DND-41 (cell line): Measurements from ENCODE around the gene L3MBTL4.

Source experiments
- ATAC-seq: fragments of 200-7000 bp; cut with Tn5 transposase; 3 replicates; pipeline ENCODE4 v1.9.1; 2021; ENCODE audit warnings: low read depth; ENCODE audit not compliant: insufficient read depth
- DNase-seq: peaks from one replicate; pipeline ENCODE4 v3.0.0-alpha.2; 2020
- H2AFZ ChIP-seq: 2 replicates; pipeline ENCODE4 v1.6.0; 2012; ENCODE audit warnings: low read depth, low read length
- H3K27ac ChIP-seq: 2 replicates; pipeline ENCODE4 v1.5.1; 2012; ENCODE audit warnings: low read length, inconsistent platforms
- H3K27me3 ChIP-seq: fragments of 200-600 bp; sonication (generic); 2 replicates; pipeline ENCODE4 v1.6.0; 2012; ENCODE audit warnings: low read length, mild to moderate bottlenecking, inconsistent platforms; ENCODE audit not compliant: insufficient read depth, poor library complexity
- H3K36me3 ChIP-seq: 2 replicates; pipeline ENCODE4 v1.5.1; 2012; ENCODE audit warnings: low read length, inconsistent platforms; ENCODE audit not compliant: insufficient read depth
- H3K4me1 ChIP-seq: 2 replicates; pipeline ENCODE4 v1.5.1; 2012; ENCODE audit warnings: mild to moderate bottlenecking, low read length; ENCODE audit not compliant: insufficient read depth
- H3K4me2 ChIP-seq: 2 replicates; pipeline ENCODE4 v1.6.0; 2012; ENCODE audit warnings: mild to moderate bottlenecking, moderate library complexity, low read length, inconsistent platforms; ENCODE audit not compliant: insufficient read depth
- H3K4me3 ChIP-seq, 2 experiments: fragments of 200-600 bp in 1 of 2; shearing (Covaris generic) in 1 of 2; 2 replicates each; pipeline ENCODE4 v1.5.1; 2012 to 2016; ENCODE audit warnings: inconsistent platforms in 2 of 2, low read length in 2 of 2, mild to moderate bottlenecking in 2 of 2, low read depth in 1 of 2, moderate library complexity in 1 of 2
- H3K79me2 ChIP-seq: 2 replicates; pipeline ENCODE4 v1.6.0; 2012; ENCODE audit warnings: low read length, inconsistent platforms; ENCODE audit not compliant: insufficient read depth
- H3K9ac ChIP-seq: 2 replicates; pipeline ENCODE4 v1.6.0; 2012; ENCODE audit warnings: low read depth, mild to moderate bottlenecking, inconsistent platforms, low read length, moderate library complexity
- H3K9me3 ChIP-seq: 2 replicates; pipeline ENCODE4 v1.5.1; 2012; ENCODE audit warnings: low read length, moderate library complexity, mild to moderate bottlenecking, inconsistent platforms; ENCODE audit not compliant: insufficient read depth, severe bottlenecking
- H4K20me1 ChIP-seq: 2 replicates; pipeline ENCODE4 v1.6.0; 2012; ENCODE audit warnings: low read length; ENCODE audit not compliant: insufficient read depth
- CTCF ChIP-seq: IDR thresholded peaks from 2 replicates; pipeline ENCODE4 v1.5.1; 2012; ENCODE audit warnings: borderline replicate concordance, low read length, moderate library complexity, mild to moderate bottlenecking; ENCODE audit not compliant: poor library complexity, severe bottlenecking; ENCODE audit errors: extremely low read depth
- EZH2 ChIP-seq: IDR thresholded peaks from 3 replicates; pipeline ENCODE4 v1.6.1; 2012; ENCODE audit warnings: borderline replicate concordance, low read depth, mild to moderate bottlenecking, moderate library complexity, low read length, inconsistent platforms; ENCODE audit not compliant: severe bottlenecking

L3MBTL4 gene

GRCh38 chr18:6004683-6005082 lies 410.0 kb downstream of the L3MBTL4 start:
- no peak overlapping the region for H3K4me2 ChIP-seq
- H3K79me2 ChIP-seq = no peaks in the 10 kb centered on the region
- DNase-seq = no peak
- no peaks in the 10 kb centered on the region for H3K9me3 ChIP-seq
- no peak for TF ChIP-seq CTCF
- no peak for TF ChIP-seq EZH2
- H3K27me3 ChIP-seq = no peaks in the 10 kb centered on the region
- H3K4me3 ChIP-seq = no peak overlapping the region
- no peak overlapping the region for H3K27ac ChIP-seq
- no peaks in the 10 kb centered on the region for H3K36me3 ChIP-seq
- no peak overlapping the region for H2AFZ ChIP-seq
- H4K20me1 ChIP-seq = no peaks in the 10 kb centered on the region
- H3K4me1 ChIP-seq = no peaks in the 10 kb centered on the region
- H3K9ac ChIP-seq = no peak overlapping the region
- no peak for ATAC-seq

DNA sequence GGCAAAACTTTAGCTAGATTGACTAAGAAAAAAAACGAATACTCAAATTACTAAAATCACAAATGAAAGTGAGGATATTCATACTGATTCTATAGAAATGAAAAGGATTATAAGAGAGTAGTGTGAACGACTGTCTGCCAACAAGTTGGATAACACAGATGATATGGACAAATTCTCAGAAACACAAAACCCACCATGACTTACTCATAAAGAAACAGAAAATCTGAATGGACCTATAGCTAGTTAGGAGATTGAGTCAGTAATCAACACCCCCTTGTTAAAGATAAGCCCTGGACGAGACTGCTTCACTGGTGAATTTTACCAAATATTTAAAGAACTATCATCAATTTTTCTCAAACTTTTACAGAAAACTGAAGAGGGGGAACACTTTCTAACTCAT lies 410.6 kb downstream of the L3MBTL4 start:
- H4K20me1 ChIP-seq = no peaks in the 10 kb centered on the region
- H3K9me3 ChIP-seq = no peaks in the 10 kb centered on the region
- H2AFZ ChIP-seq = no peak overlapping the region
- H3K9ac ChIP-seq = no peak overlapping the region
- TF ChIP-seq EZH2 (no peak), CTCF (no peak)
- no peak for ATAC-seq
- no peak overlapping the region for H3K4me2 ChIP-seq
- no peaks in the 10 kb centered on the region for H3K4me1 ChIP-seq
- no peaks in the 10 kb centered on the region for H3K36me3 ChIP-seq
- H3K4me3 ChIP-seq = no peak overlapping the region
- DNase-seq = no peak
- no peaks in the 10 kb centered on the region for H3K79me2 ChIP-seq
- H3K27ac ChIP-seq = no peak overlapping the region
- no peaks in the 10 kb centered on the region for H3K27me3 ChIP-seq

- H3K27me3 ChIP-seq = no peaks in the 10 kb centered on the region
- no peak overlapping the region for H3K4me3 ChIP-seq
- no peaks in the 10 kb centered on the region for H3K9me3 ChIP-seq
- no peaks in the 10 kb centered on the region for H3K4me1 ChIP-seq
- H4K20me1 ChIP-seq = no peaks in the 10 kb centered on the region
- ATAC-seq = no peak
- H3K36me3 ChIP-seq = no peaks in the 10 kb centered on the region
- H3K27ac ChIP-seq = no peak overlapping the region
- no peak overlapping the region for H3K9ac ChIP-seq
- no peak overlapping the region for H3K4me2 ChIP-seq
- no peak for TF ChIP-seq CTCF
- TF ChIP-seq EZH2 = no peak
- H3K79me2 ChIP-seq = no peaks in the 10 kb centered on the region
- no peak for DNase-seq
- no peak overlapping the region for H2AFZ ChIP-seq
These were observed 412.8 kb downstream of the L3MBTL4 start for GRCh38 chr18:6001867-6002266.

DNA sequence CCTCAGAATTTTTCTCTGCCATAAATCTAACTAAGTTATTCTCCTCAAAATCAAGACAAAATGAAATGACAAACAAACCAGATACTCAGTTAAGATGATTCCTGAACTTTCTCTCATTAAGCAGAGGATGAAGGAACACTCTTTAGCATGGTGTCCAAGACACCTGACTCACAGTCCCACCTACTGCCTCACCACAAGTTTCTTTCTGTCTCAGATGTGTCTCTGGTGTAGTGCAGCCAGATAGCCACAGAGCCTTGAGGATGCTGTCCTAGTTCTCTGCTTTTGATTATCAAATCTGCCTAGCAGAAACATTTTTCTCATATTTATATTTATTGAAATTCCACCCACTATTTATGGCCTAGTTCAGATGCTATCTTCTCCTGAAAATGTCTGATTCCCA lies 415.8 kb downstream of the L3MBTL4 start:
- ATAC-seq = no peak
- TF ChIP-seq EZH2 (no peak), CTCF (no peak)
- no peak overlapping the region for H3K4me3 ChIP-seq

More for the DNA sequence above, 415.8 kb downstream of the L3MBTL4 start:
- Histone ChIP-seq H4K20me1 (no peaks in the 10 kb centered on the region), H3K4me1 (no peaks in the 10 kb centered on the region), H3K9me3 (no peaks in the 10 kb centered on the region), H3K36me3 (no peaks in the 10 kb centered on the region), H3K4me2 (no peak overlapping the region), H3K9ac (no peak overlapping the region), H3K27me3 (no peaks in the 10 kb centered on the region), H3K79me2 (no peaks in the 10 kb centered on the region), H3K27ac (no peak overlapping the region), H2AFZ (no peak overlapping the region)
- DNase-seq = no peak
